Measurements from ENCODE around the gene RBPJL. TPM values are rescaled to one million over a fixed set of nuclear protein-coding genes. Genes with fewer than 3 reads are reported as not detected.

Gene RBPJL
- total RNA-seq, 1 experiment from 2014 or later, result not detected

- H3K9ac ChIP-seq (ENCODE audit: low read length), result peak within 1 kb of the TSS; percentile 88
- H3K27me3 ChIP-seq (ENCODE audit: low read length), result no peaks in the 10 kb centered on the region
- H3K27ac ChIP-seq (ENCODE audit: low read length), result peak within 1 kb of the TSS; percentile 82
- H3F3A ChIP-seq (ENCODE audit: low read length, unreplicated experiment), result no peaks in the 10 kb centered on the region
- H4K20me1 ChIP-seq (ENCODE audit: low read length), result no peaks in the 10 kb centered on the region
- POLR2A ChIA-PET (ENCODE audit: unreplicated experiment), result interaction anchor here (0.5 to 1.6 kb wide), 7 partner anchors 15 to 66 kb away, joined by 3 to 10 read pairs (median 3); partner anchors contain the start of gene SDC4
- no peaks in the 10 kb centered on the region for H3K9me3 ChIP-seq (ENCODE audit: low read length)
- peak within 1 kb of the TSS; percentile 85 for H3K4me3 ChIP-seq (ENCODE audit: low read length)
- CTCF ChIA-PET, result interaction anchor here (0.5 to 2.6 kb wide), 20 partner anchors 10 to 350 kb away, joined by 3 to 18 read pairs (median 4); no protein-coding TSS in a partner anchor
- no TSS peak for BruUV-seq (replicated peaks)
- peaks cover 20% of the 10 kb centered on the region; the same call in 1 of the 2 replicates for H3K36me3 ChIP-seq (ENCODE audit: low read depth, low read length)
- intact Hi-C loops (cut with micrococcal nuclease), result loop anchor here (1.0 to 5.0 kb wide), 5 partner anchors 26 to 414 kb away; no protein-coding TSS in a partner anchor
- no peaks in the 10 kb centered on the region for H3K9me2 ChIP-seq (replicated peaks; ENCODE audit: low read length)
- H3K4me2 ChIP-seq (ENCODE audit: low read length), result peak within 1 kb of the TSS; percentile 96
- DNase-seq (peak; percentile 99), ATAC-seq (peak; percentile 87)
- peaks cover 27% of the 10 kb centered on the region for H3K79me2 ChIP-seq (ENCODE audit: low read length)
- peak within 1 kb of the TSS; percentile 98 for H2AFZ ChIP-seq (ENCODE audit: low read length)
- TF ChIP-seq EZH2 (IDR thresholded peaks at IDR 0.05; ENCODE audit: low read length, unreplicated experiment) (no peak), CTCF (conservative IDR thresholded peaks at IDR 0.05; ENCODE audit: low read depth, low read length) (peak; percentile 91), EZH2phosphoT487 (IDR thresholded peaks at IDR 0.05; ENCODE audit: borderline replicate concordance, low read length) (no peak)
- peaks cover 23% of the 10 kb centered on the region for H3K4me1 ChIP-seq (ENCODE audit: insufficient read depth, low read length)
Measured at GRCh38 chr20:45362804-45363610, 56.4 kb downstream of the RBPJL start, which contains the start of gene SYS1. Gene SYS1, plus strand, starts transcription at chr20:45363156. Its CDS starts 376 bp downstream, at chr20:45363532.

GRCh38 chr20:45363611-45364492 is 57.2 kb downstream of the RBPJL start:
- Histone ChIP-seq H3K9me2 (replicated peaks; ENCODE audit: low read length) (no peaks in the 10 kb centered on the region), H3K9ac (ENCODE audit: low read length) (peak overlapping the region; percentile 88), H3K4me3 (ENCODE audit: low read length) (peak overlapping the region; percentile 85), H4K20me1 (ENCODE audit: low read length) (no peaks in the 10 kb centered on the region), H3K36me3 (ENCODE audit: low read depth, low read length) (peaks cover 27% of the 10 kb centered on the region; the same call in 1 of the 2 replicates), H2AFZ (ENCODE audit: low read length) (peak overlapping the region; percentile 86), H3F3A (ENCODE audit: low read length, unreplicated experiment) (no peaks in the 10 kb centered on the region), H3K27ac (ENCODE audit: low read length) (peak overlapping the region; percentile 82; the same call in 1 of the 2 replicates), H3K27me3 (ENCODE audit: low read length) (no peaks in the 10 kb centered on the region), H3K9me3 (ENCODE audit: low read length) (no peaks in the 10 kb centered on the region), H3K79me2 (ENCODE audit: low read length) (peaks cover 27% of the 10 kb centered on the region), H3K4me1 (ENCODE audit: insufficient read depth, low read length) (peaks cover 15% of the 10 kb centered on the region), H3K4me2 (ENCODE audit: low read length) (peak overlapping the region; percentile 96)
- DNase-seq, result no peak
- TSS peak; percentile 39 for BruUV-seq (replicated peaks)
- POLR2A ChIA-PET (ENCODE audit: unreplicated experiment), result interaction anchor here (0.5 to 1.6 kb wide), 5 partner anchors 17 to 65 kb away, joined by 3 to 10 read pairs (median 4); no protein-coding TSS in a partner anchor
- TF ChIP-seq EZH2phosphoT487 (IDR thresholded peaks at IDR 0.05; ENCODE audit: borderline replicate concordance, low read length) (no peak), EZH2 (IDR thresholded peaks at IDR 0.05; ENCODE audit: low read length, unreplicated experiment) (no peak), CTCF (conservative IDR thresholded peaks at IDR 0.05; ENCODE audit: low read depth, low read length) (no peak)
- ATAC-seq, result no peak
- CTCF ChIA-PET, result interaction anchor here (0.5 to 2.6 kb wide), 17 partner anchors 9 to 351 kb away, joined by 3 to 18 read pairs (median 5); partner anchors contain the start of gene SLPI
- intact Hi-C loops (cut with micrococcal nuclease), result loop anchor here (1.0 to 5.0 kb wide), 5 partner anchors 27 to 413 kb away; no protein-coding TSS in a partner anchor
